K562 (cell line): Measurements from ENCODE around the gene RNF214. TPM values are rescaled to one million over a fixed set of nuclear protein-coding genes. Genes with fewer than 3 reads are reported as not detected.

ENCODE experiments used
- ATAC-seq: fragments of 200-7000 bp; cut with Tn5 transposase; 3 replicates; pipeline ENCODE4 v1.9.1; 2020; ENCODE audit warnings: moderate library complexity
- BruUV-seq: library from RNA; stranded (reverse); fragments of 400-500 nt; replicated peaks from 2 replicates; lab custom pipeline; 2021; lab: Mats Ljungman, UMichigan
- CTCF ChIA-PET: fragments of 300-600 bp; formaldehyde crosslinking; extraction: SDS; loops from one replicate; lab custom pipeline; 2021; ENCODE audit warnings: low intra/inter-chr PET ratio; lab: Yijun Ruan, JAX
- POLR2A ChIA-PET: fragments of 300-600, 350-650 bp; sonication (Branson Sonifier 250); formaldehyde crosslinking; extraction: SDS; loops from one replicate; lab custom pipeline; 2021; ENCODE audit warnings: antibody characterized with exemption, inconsistent platforms; lab: Yijun Ruan, JAX
- DNase-seq, 4 experiments: peaks; one replicate each; pipeline versions ENCODE4 v3.0.0 to v3.0.0-alpha.2; 2011 to 2018; ENCODE audit warnings: low spot score in 3 of 4, mixed read lengths in 3 of 4; ENCODE audit errors: extremely low read depth in 1 of 4
- FAIRE-seq: peaks from 2 replicates; lab custom pipeline; 2011; peaks lifted over from hg19 to GRCh38; lab: Jason Lieb, UNC
- H2AFZ ChIP-seq: 2 replicates; pipeline ENCODE4 v1.6.0; 2011; ENCODE audit warnings: low read depth, low read length, control low read depth, inconsistent platforms
- H3K27ac ChIP-seq: fragments of 200-600 bp; 3 replicates; pipeline ENCODE4 v1.8.0; 2011; ENCODE audit warnings: low read depth, mild to moderate bottlenecking, control low read depth, inconsistent platforms, low read length, moderate library complexity, mixed read lengths; ENCODE audit errors: extremely low read depth
- H3K27me3 ChIP-seq, 2 experiments: fragments of 300-600 bp in 1 of 2; 2 replicates in 1 of 2; 3 replicates in 1 of 2; pipeline versions ENCODE4 v1.6.0 to v1.8.0; 2011; ENCODE audit warnings: inconsistent platforms in 2 of 2, low read length in 2 of 2, mild to moderate bottlenecking in 1 of 2, mixed read lengths in 1 of 2, moderate library complexity in 1 of 2; ENCODE audit not compliant: control insufficient read depth in 2 of 2, insufficient read depth in 2 of 2
- H3K36me3 ChIP-seq: fragments of 300-600 bp; 3 replicates; pipeline ENCODE4 v1.8.0; 2011; ENCODE audit warnings: mild to moderate bottlenecking, low read length, inconsistent platforms; ENCODE audit not compliant: control insufficient read depth, insufficient read depth
- H3K4me1 ChIP-seq, 2 experiments: fragments of 200-600 bp in 1 of 2; replicated peaks in 1 of 2; 2 replicates in 1 of 2; 3 replicates in 1 of 2; pipeline versions ENCODE4 v1.5.1 to v1.8.0; 2011; ENCODE audit warnings: inconsistent platforms in 2 of 2, low read length in 2 of 2, mild to moderate bottlenecking in 1 of 2, mixed read lengths in 1 of 2, moderate library complexity in 1 of 2; ENCODE audit not compliant: control insufficient read depth in 2 of 2, insufficient read depth in 2 of 2
- H3K4me2 ChIP-seq: 2 replicates; pipeline ENCODE4 v1.6.1; 2011; ENCODE audit warnings: low read length, control low read depth, inconsistent platforms, mixed read lengths; ENCODE audit not compliant: insufficient read depth
- H3K4me3 ChIP-seq: fragments of 200-600 bp; sonication (generic), shearing (Covaris generic); 2 replicates; pipeline ENCODE4 v1.5.1; 2016; ENCODE audit warnings: control low read depth, inconsistent platforms
- H3K79me2 ChIP-seq: fragments of 200-600 bp; 3 replicates; pipeline ENCODE4 v1.8.0; 2011; ENCODE audit warnings: low read length, inconsistent platforms; ENCODE audit not compliant: control insufficient read depth, insufficient read depth
- H3K9ac ChIP-seq, 2 experiments: 2 replicates each; pipeline versions ENCODE4 v1.6.0 to v1.6.1; 2011; ENCODE audit warnings: low read depth in 2 of 2, low read length in 2 of 2, control low read depth in 1 of 2, inconsistent platforms in 1 of 2, mild to moderate bottlenecking in 1 of 2, mixed read lengths in 1 of 2; ENCODE audit not compliant: insufficient read depth in 1 of 2
- H3K9me1 ChIP-seq: one replicate; pipeline ENCODE4 v1.6.0; 2011; ENCODE audit warnings: inconsistent platforms, mild to moderate bottlenecking, low read length, moderate library complexity; ENCODE audit not compliant: control insufficient read depth, insufficient read depth
- H3K9me3 ChIP-seq: replicated peaks from 2 replicates; pipeline ENCODE4 v1.5.1; 2011; ENCODE audit warnings: low read depth, low read length, inconsistent platforms; ENCODE audit not compliant: control insufficient read depth, insufficient read depth
- H4K20me1 ChIP-seq: replicated peaks from 2 replicates; pipeline ENCODE4 v1.6.1; 2011; ENCODE audit warnings: low read length, inconsistent platforms, mixed read lengths; ENCODE audit not compliant: control insufficient read depth, insufficient read depth
- DDX20 ChIP-seq: fragments of 450-650 bp; IDR thresholded peaks from 2 replicates; pipeline ENCODE4 v1.6.1; 2016; ENCODE audit warnings: missing genetic modification characterization, low read depth, mild to moderate bottlenecking, missing compliant biosample characterization, moderate library complexity
- DPF2 ChIP-seq: fragments of 450-650 bp; IDR thresholded peaks from 2 replicates; pipeline ENCODE4 v1.6.1; 2016
- HLTF ChIP-seq: fragments of 450-650 bp; IDR thresholded peaks from 2 replicates; pipeline ENCODE4 v1.6.1; 2016
- NCOA2 ChIP-seq, 2 experiments: fragments of 450-650 bp; IDR thresholded peaks; 2 replicates each; pipeline ENCODE4 v1.6.1; 2018; ENCODE audit warnings: mild to moderate bottlenecking in 2 of 2, moderate library complexity in 1 of 2; ENCODE audit not compliant: partially characterized antibody in 2 of 2
- RAD21 ChIP-seq, 2 experiments: fragments of 250-450 bp in 1 of 2; fragments of 450-650 bp in 1 of 2; sonication (Bioruptor Pico) in 1 of 2; formaldehyde crosslinking in 1 of 2; IDR thresholded peaks in 1 of 2; conservative IDR thresholded peaks in 1 of 2; 2 replicates each; pipeline versions ENCODE4 v1.4.0 to v1.8.0; 2020 to 2022; ENCODE audit warnings: mild to moderate bottlenecking in 2 of 2, moderate library complexity in 1 of 2
- SOX6 ChIP-seq: fragments of 450-650 bp; IDR thresholded peaks from 2 replicates; pipeline ENCODE4 v1.6.1; 2014; ENCODE audit warnings: mild to moderate bottlenecking
- ZNF589 ChIP-seq: fragments of 200-800 bp; sonication (Bioruptor generic); IDR thresholded peaks from 2 replicates; pipeline ENCODE4 v1.6.1; 2016; ENCODE audit warnings: low read depth, missing genetic modification characterization, missing compliant biosample characterization
- WGBS: fragments of 100-300 bp; shearing (Covaris generic); methylation state at CpG from one replicate; pipeline ENCODE4 v1.1.6; 2016; ENCODE audit warnings: low coverage, mixed read lengths; ENCODE audit not compliant: insufficient coverage; ENCODE audit errors: missing lambda C conversion rate; 5-methylcytosine and 5-hydroxymethylcytosine counted together
- in situ Hi-C: fragments of 300-500 bp; cut with MboI; formaldehyde crosslinking; loops from 4 replicates; pipeline ENCODE4 v1.15.0; 2018; ENCODE audit warnings: inconsistent platforms, mixed read lengths
- intact Hi-C: fragments of 100-400 bp; cut with micrococcal nuclease; formaldehyde crosslinking; loops from 2 replicates; pipeline ENCODE4 v1.14.2; 2022
- polyA plus RNA-seq, 8 experiments: library from polyadenylated mRNA; depleted of rRNA in 4 of 8; stranded (reverse) in 5 of 8; unstranded in 3 of 8; fragments of >200 nt; fragmentation: Nextera tagmentation in 2 of 8; fragmentation: Illumina TruSeq in 1 of 8; extraction: Ambion mirVana in 2 of 8; extraction: Trizol in 1 of 8; gene quantifications; 2 replicates each; pipeline versions ENCODE4 v1.2.1 to v1.2.3, GENCODE V29; 2011 to 2014; ENCODE audit warnings: inconsistent platforms in 1 of 8, missing spikeins in 1 of 8
- total RNA-seq, 7 experiments: library from RNA; depleted of rRNA in 6 of 7; stranded (reverse); fragments of >200 nt in 6 of 7; fragmentation: Illumina TruSeq in 2 of 7; extraction: Trizol in 2 of 7; gene quantifications; 2 replicates each; pipeline versions ENCODE4 v1.2.1 to v1.2.3, GENCODE V29; 2011 to 2021; ENCODE audit warnings: low replicate concordance in 1 of 7
- TF ChIP-seq, protein P1 (sequence below): fragments of 250-450 bp; sonication (Bioruptor Pico); IDR thresholded peaks from 2 replicates; pipeline ENCODE4 v1.8.0; 2022; ENCODE audit warnings: inconsistent platforms, mild to moderate bottlenecking, moderate library complexity, borderline replicate concordance
- TF ChIP-seq, protein P2 (sequence below): fragments of 450-650 bp; formaldehyde crosslinking; IDR thresholded peaks from 2 replicates; pipeline ENCODE4 v1.4.0; 2022; ENCODE audit warnings: mild to moderate bottlenecking, moderate library complexity
- TF ChIP-seq, protein P3 (sequence below): fragments of 450-650 bp; IDR thresholded peaks from 2 replicates; pipeline ENCODE4 v1.6.1; 2018; ENCODE audit not compliant: partially characterized antibody

Gene RNF214
- total and polyA plus RNA-seq, 9 of the 15 experiments (the other 6 are each of a cell fraction or from before 2014, with no cell fraction given) = 6.6 to 24.8 (median 11.9) TPM

DNA sequence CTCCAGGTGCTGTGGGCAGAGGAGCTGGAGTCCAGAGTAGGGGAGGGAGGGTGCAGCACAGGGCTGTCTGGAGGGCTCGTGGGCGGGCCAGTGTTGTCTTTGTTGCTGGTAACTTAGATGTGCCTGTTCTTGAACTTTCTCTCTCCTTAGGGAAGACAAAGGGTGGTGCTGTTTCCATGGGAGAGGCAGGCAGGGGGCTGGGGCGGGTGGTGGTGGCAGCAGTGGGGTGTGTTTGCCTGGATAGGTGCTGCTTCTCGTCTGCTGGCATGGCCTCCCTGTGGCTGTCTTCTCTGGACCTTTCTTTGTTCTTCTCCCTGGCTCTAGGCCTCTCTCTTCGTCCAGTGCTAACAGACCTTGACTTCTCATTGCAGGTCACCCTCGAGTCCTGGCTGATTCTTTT lies 45.5 kb upstream of the RNF214 start:
- ATAC-seq (no peak), FAIRE-seq (no peak), DNase-seq (no peak)
- Histone ChIP-seq H3K4me2 (no peak overlapping the region), H3K4me1 (0 out of 5 replicates have a peak, but pooled peaks cover 0 to 4% of the 10 kb centered on the region in 2 experiments), H3K27me3 (no peaks in the 10 kb centered on the region), H3K9me1 (no peaks in the 10 kb centered on the region), H3K79me2 (no peaks in the 10 kb centered on the region), H3K9me3 (no peaks in the 10 kb centered on the region), H3K36me3 (peaks cover 45% of the 10 kb centered on the region; the same call in 2 of the 3 replicates), H3K4me3 (no peak overlapping the region), H2AFZ (no peak overlapping the region), H4K20me1 (0 out of 2 replicates have a peak, but pooled peaks cover 3% of the 10 kb centered on the region), H3K9ac (peak overlapping the region in 1 of 2 experiments; percentile 64; a peak in 1 of 4 replicates), H3K27ac (no peak overlapping the region)
- TF ChIP-seq, protein P1, sequence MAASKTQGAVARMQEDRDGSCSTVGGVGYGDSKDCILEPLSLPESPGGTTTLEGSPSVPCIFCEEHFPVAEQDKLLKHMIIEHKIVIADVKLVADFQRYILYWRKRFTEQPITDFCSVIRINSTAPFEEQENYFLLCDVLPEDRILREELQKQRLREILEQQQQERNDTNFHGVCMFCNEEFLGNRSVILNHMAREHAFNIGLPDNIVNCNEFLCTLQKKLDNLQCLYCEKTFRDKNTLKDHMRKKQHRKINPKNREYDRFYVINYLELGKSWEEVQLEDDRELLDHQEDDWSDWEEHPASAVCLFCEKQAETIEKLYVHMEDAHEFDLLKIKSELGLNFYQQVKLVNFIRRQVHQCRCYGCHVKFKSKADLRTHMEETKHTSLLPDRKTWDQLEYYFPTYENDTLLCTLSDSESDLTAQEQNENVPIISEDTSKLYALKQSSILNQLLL = no peak
- TF ChIP-seq DPF2 (no peak), DDX20 (tag) (no peak)
- intact Hi-C loops (no loop called here), in situ Hi-C loops (no loop called here)
- ChIA-PET POLR2A (no interaction called here), CTCF (no interaction called here)
- no TSS peak for BruUV-seq
- WGBS = 63% methylated on average over 6 of the region's 6 CpGs

DNA sequence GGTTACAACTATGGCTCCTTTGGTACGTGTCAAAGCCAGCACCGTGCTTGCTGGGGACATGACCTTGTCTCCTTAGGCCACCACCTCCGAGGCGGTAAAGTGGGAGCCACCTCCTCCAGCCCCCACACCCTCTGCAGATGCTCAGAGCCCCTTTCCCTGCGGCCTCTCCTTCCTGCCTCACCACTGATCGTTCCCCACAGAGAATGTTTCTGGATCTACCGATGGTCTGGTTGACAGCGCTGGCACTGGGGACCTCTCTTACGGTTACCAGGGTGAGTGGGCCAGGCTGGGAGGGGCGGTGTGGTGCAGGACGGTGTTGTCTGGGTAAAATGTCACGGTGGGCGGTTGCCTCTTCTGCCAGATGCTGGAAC lies 45.1 kb upstream of the RNF214 start:
- no peak overlapping the region for H3K4me3 ChIP-seq
- TF ChIP-seq, protein P2, sequence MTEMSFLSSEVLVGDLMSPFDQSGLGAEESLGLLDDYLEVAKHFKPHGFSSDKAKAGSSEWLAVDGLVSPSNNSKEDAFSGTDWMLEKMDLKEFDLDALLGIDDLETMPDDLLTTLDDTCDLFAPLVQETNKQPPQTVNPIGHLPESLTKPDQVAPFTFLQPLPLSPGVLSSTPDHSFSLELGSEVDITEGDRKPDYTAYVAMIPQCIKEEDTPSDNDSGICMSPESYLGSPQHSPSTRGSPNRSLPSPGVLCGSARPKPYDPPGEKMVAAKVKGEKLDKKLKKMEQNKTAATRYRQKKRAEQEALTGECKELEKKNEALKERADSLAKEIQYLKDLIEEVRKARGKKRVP (CRISPR knock-in tag) = no peak
- no peak for TF ChIP-seq ZNF589
- TF ChIP-seq HLTF = no peak
- TF ChIP-seq, protein P3, sequence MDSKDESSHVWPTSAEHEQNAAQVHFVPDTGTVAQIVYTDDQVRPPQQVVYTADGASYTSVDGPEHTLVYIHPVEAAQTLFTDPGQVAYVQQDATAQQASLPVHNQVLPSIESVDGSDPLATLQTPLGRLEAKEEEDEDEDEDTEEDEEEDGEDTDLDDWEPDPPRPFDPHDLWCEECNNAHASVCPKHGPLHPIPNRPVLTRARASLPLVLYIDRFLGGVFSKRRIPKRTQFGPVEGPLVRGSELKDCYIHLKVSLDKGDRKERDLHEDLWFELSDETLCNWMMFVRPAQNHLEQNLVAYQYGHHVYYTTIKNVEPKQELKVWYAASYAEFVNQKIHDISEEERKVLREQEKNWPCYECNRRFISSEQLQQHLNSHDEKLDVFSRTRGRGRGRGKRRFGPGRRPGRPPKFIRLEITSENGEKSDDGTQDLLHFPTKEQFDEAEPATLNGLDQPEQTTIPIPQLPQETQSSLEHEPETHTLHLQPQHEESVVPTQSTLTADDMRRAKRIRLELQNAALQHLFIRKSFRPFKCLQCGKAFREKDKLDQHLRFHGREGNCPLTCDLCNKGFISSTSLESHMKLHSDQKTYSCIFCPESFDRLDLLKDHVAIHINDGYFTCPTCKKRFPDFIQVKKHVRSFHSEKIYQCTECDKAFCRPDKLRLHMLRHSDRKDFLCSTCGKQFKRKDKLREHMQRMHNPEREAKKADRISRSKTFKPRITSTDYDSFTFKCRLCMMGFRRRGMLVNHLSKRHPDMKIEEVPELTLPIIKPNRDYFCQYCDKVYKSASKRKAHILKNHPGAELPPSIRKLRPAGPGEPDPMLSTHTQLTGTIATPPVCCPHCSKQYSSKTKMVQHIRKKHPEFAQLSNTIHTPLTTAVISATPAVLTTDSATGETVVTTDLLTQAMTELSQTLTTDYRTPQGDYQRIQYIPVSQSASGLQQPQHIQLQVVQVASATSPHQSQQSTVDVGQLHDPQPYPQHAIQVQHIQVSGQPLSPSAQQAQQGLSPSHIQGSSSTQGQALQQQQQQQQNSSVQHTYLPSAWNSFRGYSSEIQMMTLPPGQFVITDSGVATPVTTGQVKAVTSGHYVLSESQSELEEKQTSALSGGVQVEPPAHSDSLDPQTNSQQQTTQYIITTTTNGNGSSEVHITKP = no peak
- TF ChIP-seq RAD21 (CRISPR knock-in tag; conservative IDR thresholded peaks at IDR 0.05 in 1 of 2, IDR thresholded peaks at IDR 0.05 in 1 of 2) = no peak
- TF ChIP-seq SOX6 = no peak
- TF ChIP-seq NCOA2 (IDR thresholded peaks at IDR 0.05; ENCODE audit: partially characterized antibody in 2 of 2) = no peak

More for the DNA sequence above, 45.1 kb upstream of the RNF214 start:
- Histone ChIP-seq H2AFZ (no peak overlapping the region), H3K9ac (peak overlapping the region in 1 of 2 experiments; percentile 2; a peak in 1 of 4 replicates), H4K20me1 (0 out of 2 replicates have a peak, but pooled peaks cover 3% of the 10 kb centered on the region), H3K9me3 (no peaks in the 10 kb centered on the region), H3K79me2 (no peaks in the 10 kb centered on the region), H3K27ac (no peak overlapping the region), H3K36me3 (peaks cover 45% of the 10 kb centered on the region; the same call in 2 of the 3 replicates), H3K9me1 (no peaks in the 10 kb centered on the region), H3K4me1 (0 out of 5 replicates have a peak, but pooled peaks cover 0 to 4% of the 10 kb centered on the region in 2 experiments), H3K4me2 (no peak overlapping the region), H3K27me3 (no peaks in the 10 kb centered on the region)
- BruUV-seq = no TSS peak
- ATAC-seq (no peak), FAIRE-seq (no peak), DNase-seq (no peak)
- CTCF ChIA-PET = no interaction called here
- in situ Hi-C loops (no loop called here), intact Hi-C loops (no loop called here)
- 72% methylated on average over 9 of the region's 13 CpGs for WGBS
- POLR2A ChIA-PET = no interaction called here
